Mesenchymal stem cell (in vitro differentiated cells and primary cell): Measurements from ENCODE around the gene RASEF.

ENCODE experiments used
- DNase-seq: peaks from one replicate; pipeline ENCODE4 v3.0.0-alpha.2; 2013
- H2AFZ ChIP-seq: one replicate; pipeline ENCODE4 v1.6.1; 2013; ENCODE audit warnings: low read depth, mild to moderate bottlenecking, control low read depth, inconsistent platforms, low read length, moderate library complexity
- H2AK5ac ChIP-seq: 2 replicates; pipeline ENCODE4 v1.6.1; 2013; ENCODE audit warnings: low read length, moderate library complexity, mild to moderate bottlenecking, inconsistent platforms; ENCODE audit not compliant: severe bottlenecking
- H2BK120ac ChIP-seq: one replicate; pipeline ENCODE4 v1.6.1; 2013; ENCODE audit warnings: low read depth, mild to moderate bottlenecking, inconsistent platforms, low read length, moderate library complexity
- H2BK12ac ChIP-seq, 2 experiments: one replicate each; pipeline ENCODE4 v1.6.1; 2013; ENCODE audit warnings: inconsistent platforms in 2 of 2, low read length in 2 of 2, mild to moderate bottlenecking in 2 of 2, moderate library complexity in 2 of 2, control low read depth in 1 of 2
- H2BK15ac ChIP-seq: one replicate; pipeline ENCODE4 v1.6.1; 2013; ENCODE audit warnings: mild to moderate bottlenecking, low read depth, inconsistent platforms; ENCODE audit not compliant: poor library complexity, severe bottlenecking
- H2BK5ac ChIP-seq: 2 replicates; pipeline ENCODE4 v1.6.1; 2013; ENCODE audit warnings: low read depth, mild to moderate bottlenecking, low read length, control low read depth, inconsistent platforms; ENCODE audit not compliant: poor library complexity, severe bottlenecking
- H3K14ac ChIP-seq, 2 experiments: one replicate each; pipeline ENCODE4 v1.6.1; 2013; ENCODE audit warnings: inconsistent platforms in 2 of 2, low read length in 2 of 2, control low read depth in 1 of 2, mild to moderate bottlenecking in 1 of 2, moderate library complexity in 1 of 2
- H3K18ac ChIP-seq, 2 experiments: one replicate each; pipeline ENCODE4 v1.6.1; 2013; ENCODE audit warnings: inconsistent platforms in 2 of 2, low read length in 2 of 2, control low read depth in 1 of 2, low read depth in 1 of 2, mild to moderate bottlenecking in 1 of 2
- H3K23ac ChIP-seq, 2 experiments: one replicate each; pipeline ENCODE4 v1.6.1; 2013; ENCODE audit warnings: inconsistent platforms in 2 of 2, low read length in 2 of 2, mild to moderate bottlenecking in 2 of 2, moderate library complexity in 2 of 2, control low read depth in 1 of 2
- H3K27ac ChIP-seq: 2 replicates; pipeline ENCODE4 v1.5.1; 2013; ENCODE audit warnings: mild to moderate bottlenecking, moderate library complexity, low read length, control low read depth, inconsistent platforms; ENCODE audit not compliant: poor library complexity, severe bottlenecking
- H3K27me3 ChIP-seq, 2 experiments: 2 replicates each; pipeline versions ENCODE4 v1.6.1 to v1.7.0; 2013; ENCODE audit warnings: low read length in 2 of 2, mild to moderate bottlenecking in 2 of 2, moderate library complexity in 2 of 2, control low read depth in 1 of 2, inconsistent platforms in 1 of 2; ENCODE audit not compliant: control insufficient read depth in 1 of 2, insufficient read depth in 1 of 2
- H3K36me3 ChIP-seq, 2 experiments: 2 replicates each; pipeline versions ENCODE4 v1.6.1 to v1.7.0; 2013; ENCODE audit warnings: low read length in 2 of 2, control low read depth in 1 of 2, inconsistent platforms in 1 of 2, low read depth in 1 of 2, mild to moderate bottlenecking in 1 of 2; ENCODE audit not compliant: insufficient read depth in 2 of 2, control insufficient read depth in 1 of 2
- H3K4ac ChIP-seq, 2 experiments: one replicate each; pipeline ENCODE4 v1.6.1; 2013; ENCODE audit warnings: inconsistent platforms in 2 of 2, low read length in 2 of 2, mild to moderate bottlenecking in 2 of 2, moderate library complexity in 2 of 2, control low read depth in 1 of 2, low read depth in 1 of 2
- H3K4me1 ChIP-seq: 2 replicates; pipeline ENCODE4 v1.6.1; 2013; ENCODE audit warnings: low read depth, low read length, control low read depth; ENCODE audit not compliant: control insufficient read depth, insufficient read depth
- H3K4me2 ChIP-seq: 2 replicates; pipeline ENCODE4 v1.6.1; 2013; ENCODE audit warnings: low read length, mild to moderate bottlenecking, inconsistent platforms; ENCODE audit not compliant: poor library complexity, severe bottlenecking
- H3K4me3 ChIP-seq, 2 experiments: 2 replicates each; pipeline versions ENCODE4 v1.5.1 to v1.7.0; 2013; ENCODE audit warnings: low read length in 2 of 2, mild to moderate bottlenecking in 2 of 2, control low read depth in 1 of 2, low read depth in 1 of 2; ENCODE audit not compliant: insufficient read depth in 1 of 2
- H3K79me1 ChIP-seq: replicated peaks from 2 replicates; pipeline ENCODE4 v1.6.1; 2013; ENCODE audit warnings: mild to moderate bottlenecking, control low read depth, low read length, inconsistent platforms; ENCODE audit not compliant: poor library complexity, severe bottlenecking
- H3K9ac ChIP-seq: 2 replicates; pipeline ENCODE4 v1.7.0; 2013; ENCODE audit warnings: mild to moderate bottlenecking, low read length, moderate library complexity
- H3K9me3 ChIP-seq: 2 replicates; pipeline ENCODE4 v1.7.0; 2013; ENCODE audit warnings: mild to moderate bottlenecking, low read length; ENCODE audit not compliant: control insufficient read depth
- H4K8ac ChIP-seq: one replicate; pipeline ENCODE4 v1.6.1; 2013; ENCODE audit warnings: inconsistent platforms, mild to moderate bottlenecking, low read length, moderate library complexity
- H4K91ac ChIP-seq: one replicate; pipeline ENCODE4 v1.6.1; 2013; ENCODE audit warnings: mild to moderate bottlenecking, low read length, inconsistent platforms
- WGBS: methylation state at CpG from one replicate; pipeline ENCODE4 v1.1.7; 2013; ENCODE audit warnings: mixed read lengths; 5-methylcytosine and 5-hydroxymethylcytosine counted together

The RASEF gene

DNA sequence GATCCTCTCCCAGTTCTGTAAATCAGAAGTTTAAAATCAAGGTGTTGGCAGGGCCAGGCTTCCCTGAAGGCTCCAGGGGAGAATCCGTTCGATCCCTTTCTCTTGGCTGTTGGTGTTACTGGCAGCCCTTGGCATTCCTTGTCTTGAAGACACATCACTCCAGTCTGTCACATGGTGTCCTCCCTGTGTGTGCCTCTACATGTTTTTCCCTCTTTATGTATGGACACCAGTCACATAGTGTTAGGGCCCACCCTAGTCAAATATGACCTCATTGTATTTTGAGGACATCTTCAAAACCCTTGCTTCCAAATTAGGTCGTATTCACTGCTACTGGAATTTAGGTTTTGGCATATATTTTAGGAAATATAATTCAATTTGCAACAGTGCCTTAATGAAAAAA, 94.6 kb downstream of the RASEF start:
- H3K9ac ChIP-seq = no peak overlapping the region
- 100% methylated on average over 2 of the region's 3 CpGs for WGBS
- H3K14ac ChIP-seq = no peak overlapping the region

DNA sequence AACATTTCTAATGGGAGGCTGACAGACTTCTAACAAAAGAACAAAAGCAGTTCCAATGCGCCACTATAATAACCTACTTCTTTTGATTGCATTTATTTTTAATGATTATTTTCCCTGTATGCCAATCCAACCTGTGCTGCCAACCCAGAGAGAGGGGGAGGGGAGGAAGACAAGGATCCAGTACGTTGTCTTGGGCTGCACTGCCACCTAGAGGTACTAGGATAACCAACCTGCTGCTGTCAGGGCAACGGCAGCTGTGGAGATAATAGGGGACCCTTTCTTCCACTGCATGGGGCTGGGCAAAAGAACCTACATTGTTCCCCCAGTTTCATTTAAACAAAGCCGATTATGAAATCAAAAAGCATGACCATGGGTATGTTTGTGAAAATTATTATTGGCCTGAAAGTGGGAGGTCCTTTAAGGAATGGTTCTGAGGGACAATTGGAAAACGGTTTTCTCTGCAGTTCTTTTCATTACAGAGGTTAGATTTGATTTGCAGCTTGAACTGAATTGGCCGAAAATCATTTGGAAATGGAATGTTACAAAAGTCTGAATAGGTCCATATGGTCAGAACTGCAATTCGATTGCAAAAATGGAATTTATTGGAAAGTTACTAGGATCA, 101.3 kb downstream of the RASEF start:
- 34% methylated on average over 6 of the region's 7 CpGs for WGBS
- H3K4me3 ChIP-seq = no peak overlapping the region
- no peak overlapping the region for H3K18ac ChIP-seq
- no peak overlapping the region for H2AFZ ChIP-seq
- no peaks in the 10 kb centered on the region for H3K36me3 ChIP-seq
- H3K9ac ChIP-seq = no peak overlapping the region
- no peak overlapping the region for H3K4me2 ChIP-seq
- H3K79me1 ChIP-seq = no peaks in the 10 kb centered on the region
- H2BK5ac ChIP-seq = no peak overlapping the region
- DNase-seq = peak; percentile 79
- H2AK5ac ChIP-seq = no peak overlapping the region
- no peak overlapping the region for H3K14ac ChIP-seq
- H4K91ac ChIP-seq = no peak overlapping the region
- no peak overlapping the region for H3K23ac ChIP-seq
- H3K4me1 ChIP-seq = no peaks in the 10 kb centered on the region
- H3K27me3 ChIP-seq = peaks cover 14 to 28% of the 10 kb centered on the region in 2 experiments
- H4K8ac ChIP-seq = no peak overlapping the region
- H2BK120ac ChIP-seq = no peak overlapping the region
- no peak overlapping the region for H3K4ac ChIP-seq
- no peak overlapping the region for H2BK15ac ChIP-seq
- H2BK12ac ChIP-seq = no peak overlapping the region
- H3K9me3 ChIP-seq = no peaks in the 10 kb centered on the region
- H3K27ac ChIP-seq = no peak overlapping the region

More for the DNA sequence above, 94.6 kb downstream of the RASEF start:
- Histone ChIP-seq H2BK120ac (no peak overlapping the region), H3K4me2 (no peak overlapping the region), H3K4me3 (no peak overlapping the region), H3K36me3 (no peaks in the 10 kb centered on the region), H2BK15ac (no peak overlapping the region), H2AK5ac (no peak overlapping the region), H3K23ac (no peak overlapping the region), H3K79me1 (no peaks in the 10 kb centered on the region), H4K91ac (no peak overlapping the region), H2BK5ac (no peak overlapping the region), H2BK12ac (peak overlapping the region in 1 of 2 experiments; percentile 59), H3K27ac (no peak overlapping the region), H3K27me3 (peaks cover 12 to 20% of the 10 kb centered on the region in 2 experiments), H3K9me3 (peaks cover 2% of the 10 kb centered on the region), H2AFZ (no peak overlapping the region), H3K4me1 (no peaks in the 10 kb centered on the region), H3K18ac (no peak overlapping the region), H4K8ac (no peak overlapping the region), H3K4ac (no peak overlapping the region)
- DNase-seq = no peak

DNA sequence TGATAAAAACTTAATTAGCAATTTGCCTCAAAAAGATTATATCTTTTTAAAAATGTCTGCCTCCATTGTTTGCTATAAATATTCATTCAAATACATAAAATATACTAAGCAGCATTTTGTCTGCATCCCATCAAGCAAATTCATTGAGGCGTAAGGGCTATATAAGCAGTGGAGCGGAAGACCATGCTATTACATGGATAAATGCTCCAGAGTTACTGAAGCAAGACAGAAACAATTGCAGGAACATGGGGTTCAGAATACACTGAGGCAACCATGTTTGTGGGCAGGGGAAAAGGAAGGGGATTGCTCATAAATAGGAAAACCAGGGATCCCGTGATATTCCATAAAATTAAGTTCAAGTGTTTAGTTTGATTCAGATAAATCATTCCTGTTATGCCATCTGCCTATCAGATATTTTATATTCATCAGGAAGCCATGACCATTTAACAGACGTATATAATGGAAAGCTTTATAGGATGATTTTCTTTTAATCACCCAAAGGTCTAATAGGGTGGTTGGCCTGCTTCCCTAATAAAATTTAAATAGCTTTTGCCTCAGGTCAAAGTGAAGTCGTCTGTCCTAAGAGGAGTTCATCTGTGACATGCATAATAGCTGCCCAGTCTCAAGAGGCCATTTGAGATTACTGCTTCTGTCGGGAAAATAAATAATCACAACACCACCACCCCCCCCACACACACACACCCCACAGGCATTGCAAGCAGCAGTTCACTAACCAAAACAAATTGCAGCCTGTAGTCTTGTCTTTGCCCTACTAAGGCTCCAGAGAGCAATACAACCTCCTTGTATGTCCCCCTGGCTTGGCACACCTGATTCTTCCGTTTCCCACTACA, 105.2 kb downstream of the RASEF start:
- peak overlapping the region; percentile 57 for H2AK5ac ChIP-seq
- no peaks in the 10 kb centered on the region for H3K79me1 ChIP-seq
- H4K91ac ChIP-seq = no peak overlapping the region
- no peak overlapping the region for H2BK120ac ChIP-seq
- H3K4ac ChIP-seq = peak overlapping the region; percentile 18 to 32
- H2BK5ac ChIP-seq = no peak overlapping the region
- no peaks in the 10 kb centered on the region for H3K4me1 ChIP-seq
- H4K8ac ChIP-seq = peak overlapping the region; percentile 69
- H3K36me3 ChIP-seq = no peaks in the 10 kb centered on the region
- no peak overlapping the region for H2AFZ ChIP-seq
- DNase-seq = no peak
- WGBS = 61% methylated on average over 5 of the region's 7 CpGs
- peaks cover 7 to 10% of the 10 kb centered on the region in 2 experiments for H3K27me3 ChIP-seq
- H3K4me3 ChIP-seq = no peak overlapping the region
- no peak overlapping the region for H3K9ac ChIP-seq
- peak overlapping the region; percentile 28 to 76 for H3K18ac ChIP-seq
- peak overlapping the region in 1 of 2 experiments; percentile 9 for H3K14ac ChIP-seq
- peak overlapping the region in 1 of 2 experiments; percentile 4 for H2BK12ac ChIP-seq
- H3K4me2 ChIP-seq = no peak overlapping the region
- H3K27ac ChIP-seq = no peak overlapping the region
- H3K9me3 ChIP-seq = no peaks in the 10 kb centered on the region
- no peak overlapping the region for H2BK15ac ChIP-seq
- no peak overlapping the region for H3K23ac ChIP-seq

DNA sequence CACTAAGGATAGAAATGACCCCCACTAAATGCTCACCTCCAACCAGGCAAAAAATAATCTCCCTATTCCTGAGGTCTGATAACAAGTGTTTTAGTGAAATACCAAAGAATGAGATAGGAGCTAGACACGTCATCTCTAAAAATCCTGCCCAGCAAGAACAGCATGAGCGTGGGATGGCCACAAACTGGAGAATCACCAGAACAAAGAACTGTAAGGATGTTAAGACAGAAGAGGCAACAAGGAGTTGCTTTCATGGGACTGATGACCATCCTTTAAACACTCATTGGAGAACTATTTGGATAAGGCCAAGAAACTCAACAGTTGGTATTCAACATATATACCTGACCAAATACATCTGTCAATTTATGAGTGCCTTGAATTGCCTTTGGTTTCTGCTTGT, 113.7 kb downstream of the RASEF start:
- Histone ChIP-seq H2BK120ac (no peak overlapping the region), H3K4me2 (no peak overlapping the region), H2BK12ac (no peak overlapping the region), H3K36me3 (no peaks in the 10 kb centered on the region), H3K9ac (no peak overlapping the region), H3K27ac (no peak overlapping the region), H4K8ac (no peak overlapping the region), H3K27me3 (peaks cover 8 to 17% of the 10 kb centered on the region in 2 experiments), H2BK15ac (no peak overlapping the region), H2BK5ac (no peak overlapping the region), H3K79me1 (no peaks in the 10 kb centered on the region), H3K4me1 (no peaks in the 10 kb centered on the region), H2AK5ac (no peak overlapping the region), H3K23ac (no peak overlapping the region), H3K18ac (no peak overlapping the region), H2AFZ (no peak overlapping the region), H3K14ac (no peak overlapping the region), H3K4ac (no peak overlapping the region), H3K9me3 (no peaks in the 10 kb centered on the region), H4K91ac (no peak overlapping the region), H3K4me3 (no peak overlapping the region)
- no peak for DNase-seq
- 97% methylated on average over 2 of the region's 2 CpGs for WGBS
